GM12878 (cell line): ENCODE results near the gene LIPE. TPM values are rescaled to one million over a fixed set of nuclear protein-coding genes. Genes with fewer than 3 reads are reported as not detected.

Experiments
- ATAC-seq: fragments of 200-7000 bp; cut with Tn5 transposase; 3 replicates; pipeline ENCODE4 v1.9.1; 2020; ENCODE audit warnings: mild to moderate bottlenecking, moderate library complexity
- BruUV-seq: library from RNA; stranded (reverse); fragments of 400-500 nt; replicated peaks from 2 replicates; lab custom pipeline; 2021; lab: Mats Ljungman, UMichigan
- CTCF ChIA-PET: fragments of 300-600 bp; sonication (Branson Sonifier 250); formaldehyde crosslinking; extraction: SDS; loops from one replicate; lab custom pipeline; 2021; ENCODE audit warnings: inconsistent platforms; lab: Yijun Ruan, JAX
- POLR2A ChIA-PET: fragments of 350-600 bp; formaldehyde crosslinking; extraction: SDS; loops from one replicate; lab custom pipeline; 2021; ENCODE audit warnings: inconsistent platforms; lab: Charles Lee
- RAD21 ChIA-PET: fragments of 300-600 bp; sonication (Branson Sonifier 250); formaldehyde crosslinking; loops from one replicate; lab custom pipeline; 2023; ENCODE audit warnings: antibody characterized with exemption; ENCODE audit not compliant: unreplicated experiment; lab: Charles Lee
- SMC1A ChIA-PET: fragments of 300-600 bp; sonication (Branson Sonifier 250); formaldehyde crosslinking; loops from one replicate; lab custom pipeline; 2023; ENCODE audit not compliant: unreplicated experiment, uncharacterized antibody; lab: Charles Lee
- DNase-seq: peaks from one replicate; pipeline ENCODE4 v3.0.0-alpha.2; 2011; ENCODE audit warnings: low read depth, low spot score
- FAIRE-seq: peaks from 3 replicates; lab custom pipeline; 2011; peaks lifted over from hg19 to GRCh38; lab: Jason Lieb, UNC
- H2AFZ ChIP-seq: 2 replicates; pipeline ENCODE4 v1.6.0; 2011; ENCODE audit warnings: low read depth, low read length, control low read depth; ENCODE audit not compliant: control insufficient read depth
- H3K27ac ChIP-seq: 2 replicates; pipeline ENCODE4 v1.5.1; 2011; ENCODE audit warnings: control low read depth; ENCODE audit not compliant: control insufficient read depth, insufficient read depth
- H3K27me3 ChIP-seq, 2 experiments: replicated peaks in 1 of 2; 2 replicates each; pipeline versions ENCODE4 v1.6.0 to v1.6.1; 2011; ENCODE audit warnings: low read length in 1 of 2; ENCODE audit not compliant: control insufficient read depth in 2 of 2, insufficient read depth in 2 of 2
- H3K36me3 ChIP-seq, 2 experiments: 2 replicates each; pipeline ENCODE4 v1.5.1; 2011; ENCODE audit warnings: low read length in 1 of 2; ENCODE audit not compliant: control insufficient read depth in 2 of 2, insufficient read depth in 2 of 2
- H3K4me1 ChIP-seq: 2 replicates; pipeline ENCODE4 v1.6.1; 2011; ENCODE audit warnings: mild to moderate bottlenecking, low read length, moderate library complexity, mixed read lengths; ENCODE audit not compliant: control insufficient read depth, insufficient read depth
- H3K4me2 ChIP-seq: 2 replicates; pipeline ENCODE4 v1.6.0; 2011; ENCODE audit warnings: control low read depth; ENCODE audit not compliant: control insufficient read depth, insufficient read depth
- H3K4me3 ChIP-seq: fragments of 200-600 bp; sonication (generic); 2 replicates; pipeline ENCODE4 v1.5.1; 2016
- H3K79me2 ChIP-seq: 2 replicates; pipeline ENCODE4 v1.6.0; 2011; ENCODE audit warnings: low read length; ENCODE audit not compliant: control insufficient read depth, insufficient read depth
- H3K9ac ChIP-seq: 2 replicates; pipeline ENCODE4 v1.8.0; 2011; ENCODE audit warnings: low read length, control low read depth, mixed read lengths; ENCODE audit not compliant: control insufficient read depth, insufficient read depth
- H3K9me3 ChIP-seq: replicated peaks from 3 replicates; pipeline ENCODE4 v1.5.1; 2011; ENCODE audit warnings: mild to moderate bottlenecking, low read length; ENCODE audit not compliant: control insufficient read depth, insufficient read depth
- H4K20me1 ChIP-seq: 2 replicates; pipeline ENCODE4 v1.6.0; 2011; ENCODE audit not compliant: control insufficient read depth, insufficient read depth
- CBX3 ChIP-seq: fragments of 200-600 bp; sonication (generic); IDR thresholded peaks from 2 replicates; pipeline ENCODE4 v1.6.1; 2016; ENCODE audit warnings: low read depth, borderline replicate concordance
- GABPA ChIP-seq: IDR thresholded peaks from 2 replicates; pipeline ENCODE4 v1.6.1; 2014; ENCODE audit warnings: antibody characterized with exemption, low read depth, mild to moderate bottlenecking, inconsistent platforms
- NFYA ChIP-seq: IDR thresholded peaks from 2 replicates; pipeline ENCODE4 v1.6.1; 2011; ENCODE audit warnings: low read depth, mild to moderate bottlenecking, low read length, improper control_type of control experiment, borderline replicate concordance
- PBX3 ChIP-seq: IDR thresholded peaks from 2 replicates; pipeline ENCODE4 v1.6.1; 2011; ENCODE audit warnings: mild to moderate bottlenecking, low read depth, low read length, moderate library complexity; ENCODE audit not compliant: insufficient replicate concordance
- POLR2AphosphoS2 ChIP-seq: IDR thresholded peaks from 2 replicates; pipeline ENCODE4 v1.6.1; 2011; ENCODE audit warnings: low read depth, mild to moderate bottlenecking, low read length, improper control_type of control experiment, moderate library complexity
- RUNX3 ChIP-seq: IDR thresholded peaks from 2 replicates; pipeline ENCODE4 v1.6.1; 2012; ENCODE audit warnings: low read length, inconsistent platforms
- SREBF1 ChIP-seq: IDR thresholded peaks from 2 replicates; pipeline ENCODE4 v1.6.1; 2012; ENCODE audit warnings: mild to moderate bottlenecking, low read length
- TCF7 ChIP-seq: IDR thresholded peaks from 2 replicates; pipeline ENCODE4 v1.6.1; 2014; ENCODE audit warnings: antibody characterized with exemption, borderline replicate concordance
- WGBS: methylation state at CpG from one replicate; pipeline ENCODE4 v1.1.6; 2016; ENCODE audit warnings: low lambda C conversion rate; ENCODE audit not compliant: insufficient replicate concordance, insufficient coverage; ENCODE audit errors: missing lambda C conversion rate; 5-methylcytosine and 5-hydroxymethylcytosine counted together
- in situ Hi-C: fragments of 300-500 bp; cut with MboI; formaldehyde crosslinking; loops from 9 replicates; pipeline ENCODE4 v1.14.3; 2018; ENCODE audit warnings: mixed read lengths
- intact Hi-C: fragments of 100-400 bp; cut with micrococcal nuclease; formaldehyde crosslinking; loops from one replicate; pipeline ENCODE4 v1.14.2; 2022; ENCODE audit not compliant: unreplicated experiment
- polyA plus RNA-seq, 11 experiments: library from polyadenylated mRNA; depleted of rRNA in 4 of 11; unstranded in 6 of 11; stranded (reverse) in 5 of 11; fragments of >200 nt; fragmentation: Nextera tagmentation in 4 of 11; fragmentation: Illumina TruSeq in 1 of 11; extraction: Ambion mirVana in 4 of 11; extraction: Trizol in 1 of 11; gene quantifications; 1 replicate in 1 of 11; 2 replicates in 10 of 11; pipeline versions ENCODE4 v1.2.1 to v1.2.3, GENCODE V29; 2011 to 2016; ENCODE audit warnings: inconsistent platforms in 2 of 11, missing spikeins in 2 of 11, low read depth in 1 of 11
- total RNA-seq, 4 experiments: library from RNA; depleted of rRNA in 3 of 4; stranded (reverse); fragments of >200 nt in 3 of 4; fragmentation: Illumina TruSeq in 1 of 4; extraction: Trizol in 1 of 4; gene quantifications; 2 replicates each; pipeline versions ENCODE4 v1.2.1 to v1.2.3, GENCODE V29; 2013 to 2021

The LIPE gene
- total and polyA plus RNA-seq, 10 of the 15 experiments (the other 5 are each of a cell fraction or from before 2014, with no cell fraction given): 0.02 to 33.3 (median 9.5) TPM

- in situ Hi-C loops (no loop called here), intact Hi-C loops (no loop called here)
- H3K79me2 ChIP-seq: no peaks in the 10 kb centered on the region
- SMC1A ChIA-PET: no interaction called here
- H3K36me3 ChIP-seq: no peaks in the 10 kb centered on the region
- ATAC-seq: peak; percentile 28; the same call in 1 of the 3 replicates
- H3K27ac ChIP-seq: no peak overlapping the region
- H3K9ac ChIP-seq: no peak overlapping the region
- H2AFZ ChIP-seq: no peak overlapping the region
- no peak for FAIRE-seq
- POLR2A ChIA-PET: no interaction called here
- H3K27me3 ChIP-seq: no peaks in the 10 kb centered on the region; a peak in 2 of 4 replicates
- no peak overlapping the region for H3K4me2 ChIP-seq
- H4K20me1 ChIP-seq: no peaks in the 10 kb centered on the region
- RAD21 ChIA-PET: interaction anchor here (0.6 to 1.2 kb wide), 2 partner anchors 62 to 187 kb away, joined by 3 read pairs; no protein-coding TSS in a partner anchor
- WGBS: 51% methylated on average over 17 of the region's 17 CpGs
- no TSS peak for BruUV-seq
- TF ChIP-seq POLR2AphosphoS2 (no peak), SREBF1 (no peak), TCF7 (peak; percentile 72), NFYA (no peak), PBX3 (no peak), GABPA (no peak), RUNX3 (peak; percentile 11; the same call in 1 of the 2 replicates), CBX3 (no peak)
- TF ChIP-seq, all 136 proteins: peak for 2
- CTCF ChIA-PET: interaction anchor here (4.6 kb wide), 1 partner anchor 62 kb away, joined by 12 read pairs; no protein-coding TSS in a partner anchor
- DNase-seq: no peak
- 0 out of 2 replicates have a peak, but pooled peaks cover 3% of the 10 kb centered on the region for H3K4me1 ChIP-seq
- H3K4me3 ChIP-seq: no peak overlapping the region
- H3K9me3 ChIP-seq: no peaks in the 10 kb centered on the region
These were observed 48.7 kb downstream of the LIPE start for GRCh38 chr19:42378225-42379215.
